Measurements from ENCODE around the gene PARD3.
A peak's percentile ranks its signal among the peaks of the same experiment; 100 is the strongest.

PARD3 gene

DNA sequence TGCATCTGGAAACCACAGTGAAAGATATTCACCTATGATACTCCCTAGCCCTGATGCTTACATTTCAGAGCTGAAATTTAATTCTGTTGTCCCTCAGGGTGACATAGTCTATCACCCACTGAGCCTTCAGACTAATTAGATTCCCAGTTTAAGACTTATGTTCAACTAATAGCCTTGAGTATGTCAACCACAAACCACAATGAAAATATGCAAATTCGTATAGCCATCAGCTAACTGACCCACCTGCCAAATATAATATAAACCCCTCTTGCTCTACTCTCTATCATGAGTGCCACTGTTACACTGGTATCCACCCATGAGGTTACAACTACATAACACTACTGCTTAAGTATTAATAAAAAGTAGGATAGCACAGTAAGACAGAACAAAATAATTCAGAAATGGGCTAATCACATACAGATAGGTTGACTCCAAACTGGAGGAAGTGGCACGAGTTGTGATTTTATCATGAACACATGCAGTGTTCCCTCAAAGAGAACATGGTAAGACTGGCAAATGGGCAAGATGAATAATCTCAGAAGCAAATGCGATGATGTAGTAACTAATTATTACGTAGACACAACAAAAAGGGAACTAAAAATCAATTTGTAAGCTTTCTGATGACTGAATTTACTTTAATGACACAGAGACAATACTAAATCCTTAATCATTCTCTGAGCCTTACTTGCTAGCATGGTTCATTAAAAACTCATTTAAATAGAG lies 290.6 kb downstream of the PARD3 start:
- TF ChIP-seq, protein P1, sequence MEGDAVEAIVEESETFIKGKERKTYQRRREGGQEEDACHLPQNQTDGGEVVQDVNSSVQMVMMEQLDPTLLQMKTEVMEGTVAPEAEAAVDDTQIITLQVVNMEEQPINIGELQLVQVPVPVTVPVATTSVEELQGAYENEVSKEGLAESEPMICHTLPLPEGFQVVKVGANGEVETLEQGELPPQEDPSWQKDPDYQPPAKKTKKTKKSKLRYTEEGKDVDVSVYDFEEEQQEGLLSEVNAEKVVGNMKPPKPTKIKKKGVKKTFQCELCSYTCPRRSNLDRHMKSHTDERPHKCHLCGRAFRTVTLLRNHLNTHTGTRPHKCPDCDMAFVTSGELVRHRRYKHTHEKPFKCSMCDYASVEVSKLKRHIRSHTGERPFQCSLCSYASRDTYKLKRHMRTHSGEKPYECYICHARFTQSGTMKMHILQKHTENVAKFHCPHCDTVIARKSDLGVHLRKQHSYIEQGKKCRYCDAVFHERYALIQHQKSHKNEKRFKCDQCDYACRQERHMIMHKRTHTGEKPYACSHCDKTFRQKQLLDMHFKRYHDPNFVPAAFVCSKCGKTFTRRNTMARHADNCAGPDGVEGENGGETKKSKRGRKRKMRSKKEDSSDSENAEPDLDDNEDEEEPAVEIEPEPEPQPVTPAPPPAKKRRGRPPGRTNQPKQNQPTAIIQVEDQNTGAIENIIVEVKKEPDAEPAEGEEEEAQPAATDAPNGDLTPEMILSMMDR (IDR thresholded peaks at IDR 0.05; ENCODE audit: low read depth, low read length) = no peak
- in situ Hi-C loops (cut with HindIII; ENCODE audit: low sequenced_read_pairs) = no loop called here

GRCh38 chr10:34523017-34523767 lies 291.9 kb downstream of the PARD3 start:
- TF ChIP-seq, protein P1 (IDR thresholded peaks at IDR 0.05; ENCODE audit: low read depth, low read length) = no peak
- in situ Hi-C loops (cut with HindIII; ENCODE audit: low sequenced_read_pairs) = no loop called here
- no peak overlapping the region for H3K4me3 ChIP-seq (ENCODE audit: low read depth, low read length)
- peak; percentile 29 for DNase-seq (ENCODE audit: low read depth, low spot score)

More for the DNA sequence above, 290.6 kb downstream of the PARD3 start:
- DNase-seq (ENCODE audit: low read depth, low spot score) = no peak
- no peak overlapping the region for H3K4me3 ChIP-seq (ENCODE audit: low read depth, low read length)

GRCh38 chr10:34522546-34522945 lies 292.6 kb downstream of the PARD3 start:
- TF ChIP-seq, protein P1 (IDR thresholded peaks at IDR 0.05; ENCODE audit: low read depth, low read length) = peak; percentile 53
- peak; percentile 52 for DNase-seq (ENCODE audit: low read depth, low spot score)
- in situ Hi-C loops (cut with HindIII; ENCODE audit: low sequenced_read_pairs) = no loop called here
- H3K4me3 ChIP-seq (ENCODE audit: low read depth, low read length) = no peak overlapping the region

GRCh38 chr10:34520510-34520909 lies 294.6 kb downstream of the PARD3 start:
- in situ Hi-C loops (cut with HindIII; ENCODE audit: low sequenced_read_pairs) = no loop called here
- no peak overlapping the region for H3K4me3 ChIP-seq (ENCODE audit: low read depth, low read length)
- TF ChIP-seq, protein P1 (IDR thresholded peaks at IDR 0.05; ENCODE audit: low read depth, low read length) = no peak
- DNase-seq (ENCODE audit: low read depth, low spot score) = no peak

GRCh38 chr10:34520084-34520483 lies 295.0 kb downstream of the PARD3 start:
- DNase-seq (ENCODE audit: low read depth, low spot score) = peak; percentile 18
- TF ChIP-seq, protein P1 (IDR thresholded peaks at IDR 0.05; ENCODE audit: low read depth, low read length) = no peak
- in situ Hi-C loops (cut with HindIII; ENCODE audit: low sequenced_read_pairs) = no loop called here
- H3K4me3 ChIP-seq (ENCODE audit: low read depth, low read length) = no peak overlapping the region

DNA sequence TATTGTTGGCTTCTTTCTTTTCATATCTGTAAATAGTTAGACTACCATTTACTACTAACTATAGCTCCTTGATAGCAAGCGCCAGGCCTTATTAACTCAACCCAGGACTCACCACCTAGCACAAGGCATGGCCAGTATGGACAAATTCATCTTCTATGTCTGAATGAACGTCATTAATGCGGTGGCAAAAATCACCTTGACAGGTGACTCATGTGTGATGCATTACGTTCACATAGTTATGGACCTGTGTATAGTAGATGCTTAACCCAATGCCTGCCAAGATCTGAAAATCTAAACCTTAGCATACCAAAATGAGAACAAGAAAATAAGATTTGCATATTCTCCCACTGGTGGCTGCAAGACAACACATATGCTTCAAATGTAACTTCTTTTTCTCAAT lies 300.8 kb downstream of the PARD3 start:
- DNase-seq (ENCODE audit: low read depth, low spot score) = no peak
- in situ Hi-C loops (cut with HindIII; ENCODE audit: low sequenced_read_pairs) = no loop called here
- no peak overlapping the region for H3K4me3 ChIP-seq (ENCODE audit: low read depth, low read length)
- TF ChIP-seq, protein P1 (IDR thresholded peaks at IDR 0.05; ENCODE audit: low read depth, low read length) = no peak
